ENCODE data around the gene GRIA1. TPM values are rescaled to one million over a fixed set of nuclear protein-coding genes. Genes with fewer than 3 reads are reported as not detected.

Gene GRIA1
- total RNA-seq, 2 donors from 2014 or later: 12.4 to 39.0 TPM

- Histone ChIP-seq H3K27ac (no peak overlapping the region), H3K4me1 (ENCODE audit: control insufficient read depth in 1 of 2, low read depth in 2 of 2) (no peaks in the 10 kb centered on the region), H3K4me3 (peak overlapping the region; percentile 74), H3K36me3 (no peaks in the 10 kb centered on the region), H3K27me3 (replicated peaks; ENCODE audit: insufficient read depth) (no peaks in the 10 kb centered on the region), H3K9me3 (no peaks in the 10 kb centered on the region)
- DNase-seq (ENCODE audit: low spot score) (no peak), ATAC-seq (ENCODE audit: insufficient number of reproducible peaks, low FRiP score, low read depth) (no peak)
- TF ChIP-seq CTCF (IDR thresholded peaks at IDR 0.05): no peak
Observed at GRCh38 chr5:153491856-153492255, 1.4 kb downstream of the GRIA1 start.

- Histone ChIP-seq H3K4me3 (no peak overlapping the region), H3K36me3 (no peaks in the 10 kb centered on the region), H3K27me3 (replicated peaks; ENCODE audit: insufficient read depth) (no peaks in the 10 kb centered on the region), H3K9me3 (no peaks in the 10 kb centered on the region), H3K27ac (no peak overlapping the region), H3K4me1 (ENCODE audit: control insufficient read depth in 1 of 2, low read depth in 2 of 2) (peaks cover 4 to 9% of the 10 kb centered on the region in 2 donors)
- DNase-seq (ENCODE audit: low spot score): no peak
- TF ChIP-seq CTCF (IDR thresholded peaks at IDR 0.05): peak; percentile 64
- ATAC-seq (ENCODE audit: insufficient number of reproducible peaks, low FRiP score, low read depth): no peak
Observed at GRCh38 chr5:153496835-153497234, 6.4 kb downstream of the GRIA1 start.

- H3K36me3 ChIP-seq: no peaks in the 10 kb centered on the region
- DNase-seq (ENCODE audit: low spot score) (no peak), ATAC-seq (ENCODE audit: insufficient number of reproducible peaks, low FRiP score, low read depth) (no peak)
- no peaks in the 10 kb centered on the region for H3K27me3 ChIP-seq (replicated peaks; ENCODE audit: insufficient read depth)
- no peak for TF ChIP-seq CTCF (IDR thresholded peaks at IDR 0.05)
- H3K27ac ChIP-seq: peak overlapping the region in 1 of 2 donors; percentile 33
- H3K9me3 ChIP-seq: no peaks in the 10 kb centered on the region
- H3K4me3 ChIP-seq: no peak overlapping the region
- peaks cover 4 to 9% of the 10 kb centered on the region in 2 donors for H3K4me1 ChIP-seq (ENCODE audit: control insufficient read depth in 1 of 2, low read depth in 2 of 2)
Observed at GRCh38 chr5:153498516-153498915, 8.0 kb downstream of the GRIA1 start.

- TF ChIP-seq CTCF (IDR thresholded peaks at IDR 0.05): no peak
- DNase-seq (ENCODE audit: low spot score) (no peak), ATAC-seq (ENCODE audit: insufficient number of reproducible peaks, low FRiP score, low read depth) (no peak)
- Histone ChIP-seq H3K27ac (no peak overlapping the region), H3K4me1 (ENCODE audit: control insufficient read depth in 1 of 2, low read depth in 2 of 2) (peaks cover 4 to 9% of the 10 kb centered on the region in 2 donors), H3K27me3 (replicated peaks; ENCODE audit: insufficient read depth) (no peaks in the 10 kb centered on the region), H3K36me3 (no peaks in the 10 kb centered on the region), H3K9me3 (no peaks in the 10 kb centered on the region), H3K4me3 (no peak overlapping the region)
Observed at GRCh38 chr5:153500178-153500577, 9.7 kb downstream of the GRIA1 start.

- ATAC-seq (ENCODE audit: insufficient number of reproducible peaks, low FRiP score, low read depth) (no peak), DNase-seq (ENCODE audit: low spot score) (no peak)
- Histone ChIP-seq H3K27me3 (replicated peaks; ENCODE audit: insufficient read depth) (no peaks in the 10 kb centered on the region), H3K9me3 (no peaks in the 10 kb centered on the region), H3K4me1 (ENCODE audit: control insufficient read depth in 1 of 2, low read depth in 2 of 2) (no peaks in the 10 kb centered on the region), H3K27ac (no peak overlapping the region), H3K4me3 (no peak overlapping the region), H3K36me3 (no peaks in the 10 kb centered on the region)
- TF ChIP-seq CTCF (IDR thresholded peaks at IDR 0.05): no peak
Observed at GRCh38 chr5:153504726-153505125, 14.3 kb downstream of the GRIA1 start.
